HG02938 (cell line): ENCODE data around the gene NCKAP5L.

ENCODE experiments used
- ATAC-seq: cut with Tn5 transposase; IDR thresholded peaks from one replicate; pipeline ENCODE4 v1.9.1; 2021; ENCODE audit warnings: mild to moderate bottlenecking, moderate library complexity; ENCODE audit not compliant: unreplicated experiment

NCKAP5L gene

GRCh38 chr12:49741882-49742620 lies 86.2 kb downstream of the NCKAP5L start:
- peak; percentile 50 for ATAC-seq
